Activated naive CD8-positive, alpha-beta T cell treated with anti-CD3 and anti-CD28 coated beads, Interleukin-2, amount 10 ng/mL, durations not matched to agents 7 days and 5 days (primary cell): ENCODE results near the gene HELQ. TPM values are rescaled to one million over a fixed set of nuclear protein-coding genes. Genes with fewer than 3 reads are reported as not detected.

Source experiments
- total RNA-seq, 2 experiments: library from RNA; stranded (reverse); gene quantifications; one replicate each; pipeline ENCODE4 v1.2.3, GENCODE V29; 2021

The HELQ gene
- total RNA-seq, 2 experiments from 2014 or later, result 27.4 to 28.7 TPM

Other genes with a start within 250 kb of the HELQ start
- 10 to 100 TPM; 13.1 to 15.5 TPM for gene COQ2, start 171.0 kb downstream of the HELQ start, total RNA-seq
- gene HPSE, start 121.0 kb downstream of the HELQ start, total RNA-seq, result 10 to 100 TPM; 16.5 to 17.3 TPM
- 10 to 100 TPM; 53.6 to 60.4 TPM for gene MRPS18C, start 235 bp upstream of the HELQ start, total RNA-seq
- gene ABRAXAS1, start 29.3 kb upstream of the HELQ start, total RNA-seq, result 10 to 100 TPM; 20.1 to 21.7 TPM
- gene GPAT3, start 80.3 kb upstream of the HELQ start, total RNA-seq, result 1 to 10 TPM; 3.1 to 3.4 TPM